ENCODE measurements around the gene WDR26. TPM values are rescaled to one million over a fixed set of nuclear protein-coding genes. Genes with fewer than 3 reads are reported as not detected.
A peak's percentile ranks its signal among the peaks of the same experiment; 100 is the strongest.

WDR26 gene
- total and polyA plus RNA-seq, 2 of the 4 experiments (the other 2 are of a cell fraction) = 23.8 to 46.4 TPM

DNA sequence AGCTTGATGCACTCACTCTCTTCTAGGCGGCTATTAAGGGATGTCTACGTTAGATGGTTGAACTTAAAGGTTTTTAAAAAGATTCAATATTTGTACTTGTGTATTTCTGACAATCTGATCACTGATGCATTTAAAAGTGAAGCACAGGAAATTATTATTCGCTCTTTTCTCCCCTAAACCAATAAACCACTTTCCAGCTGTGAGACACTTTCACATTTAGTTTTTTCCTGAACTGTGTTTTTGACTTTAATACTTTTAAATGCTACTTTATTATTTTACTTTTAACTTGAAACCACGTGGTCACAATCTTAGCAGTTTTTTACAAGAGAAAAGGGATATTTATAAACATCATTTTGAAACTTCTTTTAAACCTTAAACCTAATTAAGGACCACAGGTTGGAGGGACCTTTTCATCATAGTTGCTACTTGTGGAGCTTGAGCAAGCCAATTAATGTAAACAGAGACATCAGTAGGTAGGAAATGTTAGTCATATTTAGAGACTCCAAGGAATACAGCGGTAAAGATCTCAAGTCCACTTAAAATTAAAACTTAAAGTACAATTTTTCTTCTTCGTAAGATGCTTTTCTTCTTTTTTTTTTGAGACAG, 9.2 kb downstream of the WDR26 start:
- H2AFZ ChIP-seq (replicated peaks; ENCODE audit: low read length, poor library complexity) = no peak overlapping the region
- BruUV-seq (replicated peaks) = no TSS peak
- in situ Hi-C loops (cut with MboI; ENCODE audit: low sequenced_read_pairs) = no loop called here
- no peak overlapping the region for H3K23ac ChIP-seq (ENCODE audit: low read depth, low read length)
- no peak overlapping the region for H3K4me2 ChIP-seq (ENCODE audit: low read depth, low read length)
- no peak overlapping the region for H3K27ac ChIP-seq (ENCODE audit: insufficient read depth, low read length)
- no peak overlapping the region for H4K8ac ChIP-seq (ENCODE audit: low read depth in 2 of 2, low read length in 2 of 2)
- H3K4me1 ChIP-seq (ENCODE audit: control insufficient read depth, insufficient read depth, low read length) = peaks cover 3% of the 10 kb centered on the region
- no peak overlapping the region for H2AK9ac ChIP-seq (replicated peaks; ENCODE audit: low read depth, low read length, poor library complexity)
- dilution Hi-C loops (cut with HindIII; ENCODE audit: low sequenced_read_pairs, unreplicated experiment) = no loop called here
- WGBS, 2 experiments (ENCODE audit: extremely low coverage in 2 of 2, insufficient read length in 1 of 2) = no CpG with 5 or more reads among the region's 6 CpGs
- no peak for TF ChIP-seq FOS (IDR thresholded peaks at IDR 0.05; ENCODE audit: low read depth, low read length)
- TF ChIP-seq MAZ (IDR thresholded peaks at IDR 0.05; ENCODE audit: borderline replicate concordance, low read depth, low read length) = no peak
- no peak for TF ChIP-seq RCOR1 (IDR thresholded peaks at IDR 0.05; ENCODE audit: insufficient replicate concordance, low read length)
- TF ChIP-seq BHLHE40 (IDR thresholded peaks at IDR 0.05; ENCODE audit: low read depth, low read length) = no peak
- TF ChIP-seq MXI1 (IDR thresholded peaks at IDR 0.05; ENCODE audit: borderline replicate concordance, low read depth, low read length) = no peak
- no peak for TF ChIP-seq RFX5 (IDR thresholded peaks at IDR 0.05; ENCODE audit: low read depth, low read length)
- H3K4ac ChIP-seq (ENCODE audit: low read depth, low read length) = no peak overlapping the region
- H3K9ac ChIP-seq (ENCODE audit: low read depth, low read length) = no peak overlapping the region
- peak; percentile 28 for DNase-seq
- H4K5ac ChIP-seq (ENCODE audit: low read depth, low read length) = no peak overlapping the region
- H2BK5ac ChIP-seq (ENCODE audit: low read depth, low read length, poor library complexity, severe bottlenecking) = no peak overlapping the region
- no peak overlapping the region for H3K14ac ChIP-seq (replicated peaks; ENCODE audit: low read depth, low read length)
- H2BK120ac ChIP-seq (ENCODE audit: low read depth, low read length) = no peak overlapping the region
- H4K20me1 ChIP-seq (ENCODE audit: insufficient read depth, low read length) = peaks cover 39% of the 10 kb centered on the region; the same call in 1 of the 2 replicates
- ChIA-PET POLR2A (ENCODE audit: unreplicated experiment) (no interaction called here), CTCF (no interaction called here)
- H2BK15ac ChIP-seq (ENCODE audit: low read depth, low read length) = no peak overlapping the region
- no peak overlapping the region for H2BK20ac ChIP-seq (ENCODE audit: low read depth, low read length)
- no peak overlapping the region for H3K18ac ChIP-seq (ENCODE audit: low read depth, low read length)
- H4K91ac ChIP-seq (ENCODE audit: insufficient read depth, low read depth, low read length) = no peak overlapping the region
- intact Hi-C loops (cut with micrococcal nuclease) = loop anchor here (5.0 kb wide), 1 partner anchor 33 kb away; no protein-coding TSS in a partner anchor
- peaks cover 28 to 48% of the 10 kb centered on the region in 2 experiments for H3K79me1 ChIP-seq (ENCODE audit: low read depth in 1 of 2, low read length in 2 of 2)
- H3K27me3 ChIP-seq (ENCODE audit: control insufficient read depth, insufficient read depth, low read length) = no peaks in the 10 kb centered on the region
- H3K36me3 ChIP-seq (ENCODE audit: control insufficient read depth, insufficient read depth, low read length) = peaks cover 33% of the 10 kb centered on the region
- H3K4me3 ChIP-seq (ENCODE audit: insufficient read depth, low read depth, low read length) = no peak overlapping the region
- peaks cover 6% of the 10 kb centered on the region; the same call in 1 of the 2 replicates for H3K9me1 ChIP-seq (ENCODE audit: insufficient read depth, low read length)
- H3K9me3 ChIP-seq (ENCODE audit: control insufficient read depth, insufficient read depth, low read length) = no peaks in the 10 kb centered on the region
- ATAC-seq (ENCODE audit: low read depth) = no peak
- no peak overlapping the region for H2AK5ac ChIP-seq (ENCODE audit: low read depth, low read length)
- no peak overlapping the region for H3K56ac ChIP-seq (ENCODE audit: extremely low read depth, insufficient read depth, low read length)
